HG02973 (cell line): Measurements from ENCODE around the gene BSND.

Source experiments
- ATAC-seq: cut with Tn5 transposase; IDR thresholded peaks from one replicate; pipeline ENCODE4 v1.9.1; 2021; ENCODE audit warnings: moderate library complexity; ENCODE audit not compliant: unreplicated experiment

BSND gene

GRCh38 chr1:54975356-54976108 lies 23.2 kb upstream of the BSND start:
- no peak for ATAC-seq

- no peak for ATAC-seq
Measured at GRCh38 chr1:54976747-54977146, 22.0 kb upstream of the BSND start.

GRCh38 chr1:54977533-54978297 lies 21.0 kb upstream of the BSND start:
- ATAC-seq = no peak

GRCh38 chr1:54978528-54979326 lies 20.0 kb upstream of the BSND start:
- no peak for ATAC-seq

DNA sequence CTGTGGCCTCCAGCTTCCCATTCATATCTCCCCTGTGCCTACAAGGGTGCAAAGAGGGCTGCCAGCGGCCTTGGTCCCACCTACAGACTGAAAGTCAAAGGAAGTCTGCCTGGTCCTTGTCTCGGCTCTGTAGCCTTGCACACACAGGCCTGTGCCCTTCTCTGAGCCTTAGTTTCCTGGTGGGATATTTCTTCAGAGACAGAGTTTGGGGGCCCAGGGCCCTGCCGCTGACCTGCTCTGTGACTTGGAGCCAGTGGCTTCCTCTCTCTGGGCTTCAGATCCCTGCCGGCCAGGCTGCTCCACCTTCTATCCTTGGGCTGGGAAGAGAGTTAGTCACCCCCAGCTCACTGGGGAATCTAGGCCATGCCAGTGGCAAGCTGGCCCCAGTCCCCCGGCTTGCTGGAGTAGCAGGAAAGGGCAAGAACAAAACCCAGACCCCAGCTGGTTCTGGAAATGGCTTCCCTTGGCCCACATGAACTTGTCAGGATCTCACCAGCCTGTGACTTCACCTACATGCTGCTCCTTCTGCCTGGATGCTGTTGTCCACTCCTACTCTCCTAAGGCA lies 19.3 kb upstream of the BSND start:
- ATAC-seq = no peak

GRCh38 chr1:54980046-54980527 lies 18.6 kb upstream of the BSND start:
- ATAC-seq = no peak

- no peak for ATAC-seq
Measured at GRCh38 chr1:54980528-54981241, 18.0 kb upstream of the BSND start, which contains the start of gene TMEM61. Gene TMEM61, plus strand, starts transcription at chr1:54980628. Its CDS starts 438 bp downstream, at chr1:54981066.

DNA sequence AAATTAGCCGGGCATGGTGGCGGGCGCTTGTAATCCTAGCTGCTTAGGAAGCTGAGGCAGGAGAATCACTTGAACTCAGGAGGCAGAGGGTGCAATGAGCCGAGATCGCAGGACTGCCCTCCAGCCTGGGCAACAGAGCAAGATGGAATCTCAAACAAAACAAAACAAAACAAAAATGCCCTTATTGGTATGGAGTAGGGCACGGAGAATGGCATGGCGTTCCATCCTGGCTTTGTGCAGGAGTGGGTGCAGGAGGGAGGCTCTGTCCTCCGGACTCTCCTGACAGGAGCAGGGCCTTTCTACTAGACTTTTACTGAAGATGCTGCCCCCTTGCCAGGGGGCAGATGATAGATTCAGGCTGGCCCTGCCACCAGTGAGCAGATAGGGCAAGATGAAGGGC lies 17.3 kb upstream of the BSND start:
- no peak for ATAC-seq

DNA sequence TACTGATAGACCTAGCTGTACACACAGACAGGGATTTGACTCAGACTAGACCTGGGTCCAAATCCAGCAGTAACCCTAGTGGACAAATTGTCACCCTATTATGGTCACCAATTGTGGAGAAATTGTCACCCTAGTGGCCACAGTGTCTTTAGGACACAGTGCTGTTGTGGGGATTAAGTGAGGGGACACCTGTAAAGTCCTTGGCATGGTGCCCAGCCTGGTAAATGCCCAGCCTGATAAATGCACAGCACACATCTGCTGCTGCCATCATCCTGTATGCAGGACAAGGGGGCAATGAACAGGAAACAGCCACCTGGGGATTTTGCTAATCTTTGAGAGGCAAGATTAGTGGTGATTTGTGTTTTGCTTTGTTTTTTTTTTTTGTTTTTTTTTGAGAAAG lies 16.0 kb upstream of the BSND start:
- ATAC-seq = no peak

DNA sequence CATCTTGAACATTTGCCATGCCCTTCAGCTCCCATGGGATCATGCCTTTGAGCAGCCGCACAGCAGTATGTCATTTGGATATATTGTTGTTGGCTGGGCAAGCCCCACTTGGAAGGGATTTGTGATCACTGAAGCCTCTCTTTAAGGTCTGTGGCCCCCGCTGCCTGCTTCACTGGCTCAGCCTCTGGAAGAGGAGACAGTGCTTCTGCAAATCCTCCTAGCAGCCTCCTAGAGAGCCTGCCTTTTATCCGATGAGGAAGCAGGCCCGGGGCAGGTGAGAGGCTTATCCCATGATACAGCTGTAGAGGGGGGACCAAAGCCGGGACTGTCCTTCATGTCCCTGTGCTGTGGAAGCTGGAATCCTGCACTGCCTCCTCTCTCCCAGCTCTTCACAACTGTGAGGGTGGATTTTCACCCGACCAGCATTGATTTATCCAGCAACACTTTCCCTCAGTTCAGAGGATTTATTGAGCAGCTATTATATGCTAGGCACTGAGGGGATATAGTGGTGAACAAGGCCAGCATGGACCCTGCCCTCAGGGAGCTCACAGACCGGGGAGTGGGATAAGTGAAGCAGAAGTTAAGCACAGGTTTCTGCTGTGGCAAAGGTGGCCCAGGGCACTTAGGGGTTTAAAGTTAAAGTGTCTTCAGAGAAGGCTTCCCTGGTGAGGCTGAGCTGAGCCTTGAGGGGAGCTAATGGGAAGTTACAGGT lies 14.4 kb upstream of the BSND start:
- ATAC-seq = no peak

- no peak for ATAC-seq
Measured at GRCh38 chr1:54985556-54985955, 13.2 kb upstream of the BSND start.

- no peak for ATAC-seq
Measured at GRCh38 chr1:54986025-54986424, 12.7 kb upstream of the BSND start.

DNA sequence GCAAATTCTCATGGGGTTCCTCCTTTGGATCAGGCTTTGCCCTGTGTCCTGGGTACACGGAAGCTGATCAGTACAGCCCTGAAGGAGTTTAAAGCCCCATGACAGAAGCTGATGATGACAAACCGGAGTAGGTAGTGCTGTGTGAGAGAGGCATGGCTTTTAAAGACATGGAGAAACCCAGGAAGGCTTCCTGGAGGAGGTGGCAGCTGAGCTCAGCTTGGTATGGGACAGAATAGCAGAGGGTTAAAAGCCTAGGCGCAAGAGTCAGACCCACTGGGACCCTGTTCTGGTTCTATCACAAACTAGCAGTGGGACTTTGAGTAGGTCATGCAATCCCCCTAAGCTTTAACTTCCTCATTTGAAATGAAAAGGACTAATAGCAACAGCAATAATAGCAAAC lies 12.2 kb upstream of the BSND start:
- no peak for ATAC-seq

GRCh38 chr1:54987427-54987826 lies 11.3 kb upstream of the BSND start:
- ATAC-seq = no peak

- no peak for ATAC-seq
Measured at GRCh38 chr1:54987919-54988705, 10.6 kb upstream of the BSND start.

DNA sequence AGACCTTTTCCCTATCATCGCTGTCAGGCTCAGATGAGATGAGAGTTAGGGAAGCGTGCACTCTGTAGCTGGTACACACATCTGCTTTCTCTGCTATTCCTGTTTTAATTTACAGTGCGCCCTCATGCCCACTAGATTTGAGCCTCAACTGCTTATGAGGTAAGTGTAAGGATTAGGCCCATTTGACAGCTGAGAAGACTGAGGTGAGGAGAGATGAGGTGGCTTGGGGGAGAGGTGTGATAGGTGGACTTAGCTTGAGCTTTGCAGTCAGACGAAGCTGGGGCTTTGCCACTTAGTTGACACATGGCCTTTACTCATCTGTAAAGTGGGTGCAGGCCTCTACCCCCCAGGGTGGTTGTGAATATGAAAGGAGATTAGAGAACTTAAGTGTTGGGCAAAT lies 9.8 kb upstream of the BSND start:
- no peak for ATAC-seq

- ATAC-seq = no peak
Measured at GRCh38 chr1:54989473-54989872, 9.3 kb upstream of the BSND start.

DNA sequence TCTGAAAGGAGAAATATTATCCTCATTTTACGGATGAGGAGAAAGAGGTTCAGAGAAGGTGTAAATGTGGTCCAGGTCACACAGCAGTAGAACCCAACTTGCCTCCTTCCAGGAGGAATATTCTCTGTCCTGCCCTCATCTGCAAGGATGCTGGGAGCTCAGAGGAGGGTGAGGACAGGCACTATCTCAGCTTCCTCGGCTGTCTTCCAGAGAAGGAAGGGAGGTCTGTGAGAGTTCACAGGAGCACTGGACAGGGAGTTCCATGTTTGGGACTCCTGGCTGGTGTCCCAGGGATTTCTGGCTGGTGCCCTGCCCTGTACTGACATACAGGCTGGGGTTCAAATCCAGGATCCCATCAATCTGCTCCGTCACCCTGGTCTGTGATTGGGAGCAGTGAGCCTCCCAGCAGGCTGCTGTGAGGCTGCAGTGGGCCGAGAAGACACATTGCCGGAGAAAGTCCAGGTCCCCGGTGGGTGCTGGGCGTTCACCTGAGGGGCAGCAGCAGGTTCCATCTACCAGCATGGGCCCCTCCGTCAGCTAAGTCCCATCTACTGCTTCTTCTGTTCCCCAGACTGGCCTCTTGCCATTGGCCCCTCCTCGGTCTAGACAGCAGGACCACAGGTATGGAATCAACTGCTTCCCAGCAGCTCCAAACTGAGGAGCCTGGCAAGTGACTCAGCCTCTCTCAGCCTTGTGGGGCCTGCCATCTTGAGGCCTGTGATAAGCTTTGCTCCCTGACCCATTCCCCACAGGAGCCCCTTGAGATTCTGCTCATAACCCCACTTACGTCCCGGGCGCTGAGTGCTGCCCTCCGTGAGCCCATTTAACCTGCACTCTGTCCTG lies 8.5 kb upstream of the BSND start:
- no peak for ATAC-seq
